SU-DHL-6 (cell line): ENCODE results near the gene ADAMTS8.

Source experiments
- EZH2phosphoT487 ChIP-seq: fragments of 200-600 bp; sonication (generic), shearing (Covaris generic); conservative IDR thresholded peaks from 2 replicates; pipeline ENCODE4 v1.6.1; 2018; ENCODE audit warnings: mild to moderate bottlenecking, antibody characterized with exemption, low read length, moderate library complexity, mixed read lengths
- TF ChIP-seq, protein P1 (sequence below): fragments of 200-600 bp; sonication (generic); IDR thresholded peaks from one replicate; pipeline ENCODE4 v1.5.1; 2017; ENCODE audit warnings: antibody characterized with exemption, mild to moderate bottlenecking, low read length, moderate library complexity; ENCODE audit not compliant: insufficient read depth, poor library complexity, severe bottlenecking

DNA sequence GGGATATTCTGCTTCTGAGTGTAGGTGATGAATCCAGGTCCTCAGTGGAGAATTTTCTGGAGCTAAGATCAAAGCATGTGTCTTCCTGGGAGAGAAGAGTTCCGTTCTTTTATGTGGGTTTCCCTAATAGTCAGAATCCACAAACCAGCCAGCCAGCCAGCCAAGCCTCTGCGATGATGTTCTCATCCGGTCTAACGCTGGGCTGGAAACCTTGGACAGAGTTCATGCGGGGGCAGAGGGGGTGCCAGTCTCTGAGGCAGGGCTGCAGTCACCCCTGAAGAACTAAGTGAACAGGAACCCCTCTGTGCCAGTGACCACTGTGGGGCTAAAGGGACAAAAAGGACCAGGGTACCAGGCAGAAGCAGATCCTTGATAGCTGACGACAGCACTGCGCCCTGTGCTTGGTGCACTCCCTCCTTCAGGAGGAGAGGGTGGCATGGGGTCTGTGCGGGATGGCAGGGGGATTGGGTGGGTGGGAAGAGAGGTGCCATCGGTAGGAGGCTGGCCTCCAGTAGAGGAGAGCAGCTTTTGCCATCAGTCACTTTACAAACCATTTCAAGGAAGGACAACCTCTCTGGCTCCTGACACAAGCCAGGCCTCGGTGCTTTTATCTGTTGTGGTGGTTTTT is 47.1 kb upstream of the ADAMTS8 start:
- TF ChIP-seq, protein P1, sequence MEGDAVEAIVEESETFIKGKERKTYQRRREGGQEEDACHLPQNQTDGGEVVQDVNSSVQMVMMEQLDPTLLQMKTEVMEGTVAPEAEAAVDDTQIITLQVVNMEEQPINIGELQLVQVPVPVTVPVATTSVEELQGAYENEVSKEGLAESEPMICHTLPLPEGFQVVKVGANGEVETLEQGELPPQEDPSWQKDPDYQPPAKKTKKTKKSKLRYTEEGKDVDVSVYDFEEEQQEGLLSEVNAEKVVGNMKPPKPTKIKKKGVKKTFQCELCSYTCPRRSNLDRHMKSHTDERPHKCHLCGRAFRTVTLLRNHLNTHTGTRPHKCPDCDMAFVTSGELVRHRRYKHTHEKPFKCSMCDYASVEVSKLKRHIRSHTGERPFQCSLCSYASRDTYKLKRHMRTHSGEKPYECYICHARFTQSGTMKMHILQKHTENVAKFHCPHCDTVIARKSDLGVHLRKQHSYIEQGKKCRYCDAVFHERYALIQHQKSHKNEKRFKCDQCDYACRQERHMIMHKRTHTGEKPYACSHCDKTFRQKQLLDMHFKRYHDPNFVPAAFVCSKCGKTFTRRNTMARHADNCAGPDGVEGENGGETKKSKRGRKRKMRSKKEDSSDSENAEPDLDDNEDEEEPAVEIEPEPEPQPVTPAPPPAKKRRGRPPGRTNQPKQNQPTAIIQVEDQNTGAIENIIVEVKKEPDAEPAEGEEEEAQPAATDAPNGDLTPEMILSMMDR: no peak
- no peak for TF ChIP-seq EZH2phosphoT487
